Stimulated activated CD8-positive, alpha-beta memory T cell treated with anti-CD3 and anti-CD28 coated beads, Interleukin-15, amount 100 ng/mL, for 24 hours (primary cell): Measurements from ENCODE around the gene NACC1.

ENCODE experiments used
- DNase-seq: peaks from one replicate; pipeline ENCODE4 v3.0.0-alpha.2; 2020; ENCODE audit warnings: low read depth

The NACC1 gene

DNA sequence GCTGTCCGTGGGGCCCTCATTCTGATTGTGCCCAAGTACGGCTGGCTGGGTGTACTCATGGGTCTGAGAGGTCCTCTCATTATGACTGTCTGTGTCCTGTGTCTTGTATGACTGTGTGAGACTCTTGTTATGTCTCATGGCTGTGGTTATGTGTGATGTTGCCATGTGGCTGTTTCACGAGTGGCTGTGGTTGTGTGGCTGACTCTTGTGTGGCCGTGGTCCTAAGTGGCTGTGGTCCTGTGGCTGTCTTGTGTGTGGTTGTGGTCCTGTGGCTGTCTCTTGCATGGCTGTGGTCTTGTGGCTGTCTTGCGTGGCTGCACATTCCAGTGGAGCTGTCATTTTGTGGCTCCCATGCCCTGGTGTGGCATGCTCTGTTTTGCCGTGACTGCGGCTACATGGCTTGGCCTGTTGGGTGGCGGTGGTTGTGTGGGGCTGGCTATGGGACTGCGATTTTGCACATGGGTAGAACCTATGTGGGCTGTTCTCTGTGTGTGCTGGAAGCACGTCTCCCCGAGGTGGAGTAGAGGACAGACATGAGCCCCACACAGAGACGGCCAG lies 18.0 kb upstream of the NACC1 start:
- no peak for DNase-seq

DNA sequence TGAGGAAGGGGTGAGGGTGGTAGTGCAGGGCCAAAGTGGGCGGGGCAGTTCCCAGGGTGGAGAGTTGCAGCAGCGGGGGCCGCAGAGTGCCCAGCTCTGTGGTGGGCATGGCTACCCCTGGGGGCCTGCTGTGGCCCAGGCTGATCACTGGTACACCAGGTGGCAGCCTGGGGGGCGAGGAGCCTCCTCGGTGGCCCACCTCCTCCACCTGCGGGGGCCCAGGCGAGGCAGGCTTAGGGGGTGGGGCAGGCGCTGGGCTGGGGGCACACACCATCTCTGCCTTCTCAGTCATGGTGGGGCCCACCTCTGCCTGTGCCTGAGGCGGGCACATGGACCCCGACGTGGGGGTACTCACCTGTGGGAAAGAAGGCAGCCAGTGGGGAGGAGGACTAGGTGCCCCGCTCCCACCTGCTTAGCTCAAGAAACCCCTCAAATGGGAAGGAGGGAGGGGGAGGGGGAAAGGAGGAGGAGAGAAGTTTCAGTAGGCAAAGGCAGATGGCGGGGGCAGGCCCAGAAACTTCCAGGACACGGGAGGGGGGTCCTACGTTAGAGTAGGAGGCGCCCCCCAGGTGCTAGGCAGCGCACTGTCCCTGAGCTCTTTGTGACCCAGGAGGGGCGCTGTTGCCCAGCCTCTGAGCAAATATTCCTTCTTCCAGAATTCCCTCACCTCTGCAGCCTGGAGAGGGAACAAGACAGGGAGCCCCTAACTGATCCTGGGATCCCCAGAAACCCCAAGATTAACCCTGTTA lies 17.0 kb upstream of the NACC1 start:
- DNase-seq: no peak

DNA sequence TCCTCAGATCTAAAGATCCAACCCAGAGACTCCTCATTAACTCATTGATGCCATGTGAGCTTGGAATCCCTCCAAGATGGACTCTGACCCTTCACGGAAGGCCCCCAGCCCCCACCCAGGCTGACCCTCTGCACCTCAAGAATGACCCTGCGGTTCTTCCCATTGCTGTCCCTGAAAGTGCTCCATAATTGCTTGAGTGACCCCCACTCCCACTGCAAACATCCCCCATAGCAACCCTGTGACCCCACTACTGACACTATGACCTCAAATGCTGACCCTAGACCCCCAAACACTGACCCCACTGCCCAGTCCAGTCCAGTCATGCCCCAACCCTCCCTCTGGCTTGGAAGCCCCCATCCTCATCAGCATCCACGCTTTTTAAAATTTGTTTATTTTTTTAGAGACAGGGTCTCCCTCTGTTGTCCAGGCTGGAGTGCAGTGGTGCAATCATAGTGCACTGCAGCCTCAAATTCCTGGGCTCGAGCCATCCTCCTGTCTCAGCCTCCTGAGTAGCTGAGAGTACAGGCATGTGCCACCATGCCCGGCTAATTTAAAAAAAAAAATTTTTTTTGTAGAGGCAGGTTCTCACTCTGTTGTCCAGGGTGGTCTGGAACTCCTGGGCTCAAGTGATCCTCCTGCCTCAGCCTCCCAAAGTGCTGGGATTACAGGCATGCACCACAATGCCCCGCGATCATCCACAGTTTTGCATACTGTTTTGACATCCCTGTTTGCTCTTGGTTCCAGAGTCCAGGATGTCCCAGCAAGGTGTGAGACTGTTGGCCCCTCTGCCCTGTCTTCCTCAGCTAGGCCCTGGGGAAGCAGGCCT lies 16.3 kb upstream of the NACC1 start:
- no peak for DNase-seq

DNA sequence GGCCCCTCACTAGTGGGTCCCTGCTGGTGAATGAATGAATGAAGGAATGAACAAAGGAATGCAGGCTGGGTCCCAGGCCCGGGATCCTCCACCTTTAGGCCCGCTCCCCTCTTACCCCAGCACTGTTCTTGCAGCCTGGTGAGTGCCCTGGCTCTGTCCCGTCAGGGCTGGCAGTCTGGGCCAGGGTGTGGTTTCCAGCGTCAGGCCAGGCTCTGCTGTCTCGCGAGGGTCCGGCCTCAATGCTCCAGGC lies 15.7 kb upstream of the NACC1 start:
- DNase-seq: no peak

DNA sequence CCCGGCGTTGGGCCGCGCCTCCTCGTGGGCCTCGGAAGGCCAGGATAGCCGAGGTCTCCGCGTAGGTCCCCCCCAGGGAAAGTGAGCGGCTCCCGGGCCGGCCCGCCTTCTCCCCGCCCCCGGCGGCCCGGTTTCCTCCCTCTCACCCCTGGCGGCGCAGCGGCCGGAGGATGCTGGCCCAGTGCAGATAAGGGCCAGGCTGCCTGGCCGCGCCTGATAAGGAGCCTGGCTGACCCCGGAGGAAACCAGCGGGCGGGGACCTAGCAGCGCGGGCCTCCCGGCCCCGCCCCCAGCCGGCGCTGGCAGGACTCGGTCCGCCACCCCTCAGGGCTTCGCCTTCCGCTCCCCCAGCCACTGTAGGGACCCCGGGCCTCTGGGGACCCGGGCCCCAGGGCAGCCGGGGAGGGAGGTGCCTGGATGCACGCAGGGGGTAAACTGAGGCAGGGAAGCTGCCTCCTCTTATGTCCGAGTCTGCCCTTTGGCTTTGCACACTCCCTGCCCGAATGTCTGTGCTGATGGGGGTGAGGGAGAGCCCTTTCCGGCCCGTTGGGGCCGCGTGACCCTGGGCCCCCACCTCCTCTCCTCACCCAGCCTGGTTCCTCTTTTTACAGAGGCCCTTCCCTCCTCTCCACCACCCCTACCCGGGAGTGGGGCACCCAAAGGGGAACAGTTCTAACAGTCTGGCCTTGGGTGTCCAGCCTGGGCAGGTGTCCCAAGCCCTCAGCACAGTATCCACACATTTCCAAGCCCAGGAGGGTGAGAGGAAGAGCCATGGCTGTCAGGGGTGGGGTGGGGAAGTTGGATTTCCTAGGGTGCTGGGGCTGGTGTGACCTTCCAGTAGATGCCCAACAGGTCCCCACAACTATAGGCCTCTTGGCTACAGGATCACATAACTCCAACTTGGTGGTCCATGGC lies 15.1 kb upstream of the NACC1 start, which contains the start of gene LYL1:
TSS of gene LYL1 (minus strand) at position 193 of the 915 bp plus-strand sequence. CDS start 1,687 bp downstream, outside the sequence.
- DNase-seq: no peak

DNA sequence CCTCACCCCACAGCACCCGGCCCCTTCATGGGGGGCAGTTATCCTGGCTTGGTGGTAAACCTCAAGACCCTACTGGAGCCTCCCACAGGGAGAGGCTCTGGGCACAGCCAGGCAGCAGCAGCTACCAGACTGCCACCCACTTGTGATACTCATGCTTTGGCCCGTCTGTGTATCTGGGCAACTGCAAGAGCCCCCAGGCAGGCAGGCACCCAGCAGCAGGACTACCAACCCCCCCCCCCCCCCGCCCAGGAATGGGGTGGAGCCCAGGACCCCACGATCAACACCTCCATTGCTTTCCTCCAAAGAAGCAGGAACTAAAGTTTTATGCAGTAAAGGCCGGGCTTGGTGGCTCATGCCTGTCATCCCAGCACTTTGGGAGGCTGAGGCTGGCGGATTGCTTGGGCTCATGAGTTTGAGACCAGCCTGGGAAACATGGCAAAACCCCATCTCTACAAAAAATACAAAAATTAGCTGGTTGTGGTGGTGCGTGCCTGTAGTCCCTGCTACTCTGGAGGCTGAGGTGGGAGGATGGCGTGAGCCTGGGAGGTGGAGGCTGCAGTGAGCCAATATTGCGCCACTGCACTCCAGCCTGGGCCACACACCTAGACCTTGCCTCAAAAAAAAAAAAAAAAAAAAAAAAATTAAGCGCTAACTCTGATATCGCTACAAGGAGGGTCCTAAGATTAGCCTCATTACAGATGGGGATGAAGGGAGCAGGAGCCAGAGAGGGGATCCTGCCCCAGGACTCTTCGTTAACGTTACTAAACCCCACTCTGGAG lies 14.3 kb upstream of the NACC1 start:
- DNase-seq: no peak

DNA sequence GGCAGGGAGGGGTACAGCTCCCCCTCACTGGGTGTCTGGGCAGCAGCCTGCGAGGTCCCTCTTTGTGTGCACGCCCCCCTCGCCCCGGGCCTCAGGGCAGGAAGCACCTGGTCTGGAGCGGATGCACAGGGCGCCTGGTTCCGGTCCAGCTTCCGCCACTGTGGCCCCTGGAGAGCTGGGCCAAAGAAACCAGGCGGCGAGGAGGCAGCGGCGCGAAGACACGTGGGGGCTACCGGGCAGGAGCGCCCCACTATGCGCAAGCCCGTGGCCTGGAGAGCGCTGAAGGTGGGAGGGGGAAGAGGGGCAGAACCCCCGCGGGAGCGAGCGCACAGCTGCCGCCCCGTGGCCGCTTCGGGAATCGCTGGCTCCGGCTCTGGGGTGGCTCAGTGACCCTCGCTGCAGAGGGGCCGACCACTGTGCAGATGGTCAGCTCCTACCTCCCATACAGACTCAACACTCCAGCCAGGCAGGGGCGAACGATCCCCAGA lies 13.7 kb upstream of the NACC1 start:
- no peak for DNase-seq

DNA sequence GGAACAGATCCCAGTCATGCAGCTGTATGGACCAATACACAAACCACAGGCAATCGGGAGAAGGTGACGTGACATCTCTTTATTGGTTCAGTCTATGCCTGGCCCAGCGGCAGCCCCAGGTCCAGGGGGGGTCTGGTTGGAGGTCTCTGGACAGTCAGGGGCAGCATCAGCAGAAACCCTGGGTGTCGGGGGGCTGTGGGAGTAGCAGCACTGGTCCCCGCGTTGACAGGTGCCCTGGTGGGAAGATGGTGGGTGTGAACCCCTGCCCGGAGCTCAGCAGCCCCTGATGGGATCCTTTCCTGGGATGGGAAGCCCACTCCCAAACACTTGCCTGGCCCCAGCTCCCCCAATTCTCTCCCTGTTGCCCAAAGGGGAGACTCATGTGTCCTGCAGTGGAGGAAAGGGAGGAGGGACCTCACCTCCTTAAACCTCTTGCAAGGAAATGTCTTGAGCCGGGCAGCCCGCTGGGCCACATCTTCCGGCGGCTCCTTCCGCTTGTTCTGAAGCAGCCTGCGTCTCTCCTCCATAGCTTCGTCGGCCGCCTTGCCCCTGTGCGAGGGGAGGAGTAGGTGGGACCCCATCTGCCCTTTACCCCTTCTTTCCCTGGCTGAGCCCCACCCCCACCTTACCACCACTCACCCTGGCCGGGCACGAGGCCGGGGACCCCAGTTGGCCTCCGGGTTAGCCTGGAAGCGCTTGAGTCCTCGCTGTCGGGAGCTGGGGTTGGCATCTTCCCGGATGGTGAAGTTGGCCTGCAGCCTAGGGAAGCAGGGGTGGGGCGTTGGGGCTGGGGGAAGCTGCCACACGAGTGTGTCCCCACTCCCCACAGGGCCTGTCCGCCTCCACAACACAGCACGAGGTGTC lies 13.0 kb upstream of the NACC1 start:
- DNase-seq: no peak

DNA sequence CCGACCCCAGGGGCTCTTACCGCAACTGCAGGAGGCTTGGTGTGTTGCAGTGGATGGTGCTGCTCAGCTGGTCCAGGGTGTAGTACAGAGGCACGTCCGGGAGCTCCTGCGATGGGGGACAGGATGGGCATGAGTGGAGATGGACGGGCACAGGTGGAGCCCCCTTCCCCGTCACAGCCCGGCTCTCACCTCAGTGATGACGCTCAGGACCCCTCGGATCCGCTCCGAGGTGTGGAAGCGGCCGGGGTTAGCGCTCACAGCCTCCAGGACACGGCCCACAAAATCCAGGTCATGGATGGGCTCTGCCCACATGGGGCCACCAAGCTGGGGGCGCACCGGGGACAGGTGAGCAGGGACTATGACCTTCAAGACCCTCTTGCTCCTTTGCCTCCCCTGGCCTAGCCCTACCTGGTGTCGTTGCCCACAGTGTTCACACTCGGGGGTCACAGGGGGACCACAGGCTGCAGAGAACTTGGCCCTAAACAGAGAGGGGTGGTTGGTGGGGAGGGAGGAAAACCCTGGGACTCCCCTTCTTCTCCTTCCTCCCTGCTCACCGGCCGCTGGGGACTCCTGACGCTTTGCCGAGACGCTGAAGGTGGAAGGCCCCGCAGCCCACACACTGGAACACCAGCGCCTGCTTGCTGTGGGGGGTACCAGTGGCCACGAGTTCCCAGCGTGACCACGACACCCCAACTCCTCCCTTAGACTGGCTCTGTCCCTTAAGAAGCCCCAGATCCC lies 8.5 kb upstream of the NACC1 start:
- no peak for DNase-seq

DNA sequence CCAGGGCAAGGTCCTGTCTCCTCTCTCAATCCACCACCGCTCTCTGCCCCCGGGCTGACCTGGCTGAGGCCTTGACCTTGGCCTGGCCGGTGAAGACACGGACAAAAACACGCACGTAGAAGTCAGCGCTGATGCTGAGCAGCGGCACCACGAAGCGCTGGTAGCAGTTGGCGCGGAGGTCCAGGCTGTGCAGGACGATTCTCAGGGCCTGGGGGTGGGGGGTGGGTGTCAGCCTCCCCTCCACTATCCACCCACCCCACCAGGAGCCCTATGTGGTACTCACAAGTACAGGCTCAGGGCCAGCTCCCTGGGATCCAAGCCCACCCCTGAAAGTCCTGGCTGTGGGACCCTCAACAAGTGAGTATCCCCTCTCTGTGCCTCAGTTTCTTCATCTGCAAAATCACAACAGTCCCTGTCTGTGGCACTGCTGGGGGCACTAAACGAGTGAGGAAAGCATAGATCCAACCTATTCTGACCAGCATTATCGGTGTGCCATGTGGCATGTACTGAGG lies 7.9 kb upstream of the NACC1 start:
- no peak for DNase-seq

DNA sequence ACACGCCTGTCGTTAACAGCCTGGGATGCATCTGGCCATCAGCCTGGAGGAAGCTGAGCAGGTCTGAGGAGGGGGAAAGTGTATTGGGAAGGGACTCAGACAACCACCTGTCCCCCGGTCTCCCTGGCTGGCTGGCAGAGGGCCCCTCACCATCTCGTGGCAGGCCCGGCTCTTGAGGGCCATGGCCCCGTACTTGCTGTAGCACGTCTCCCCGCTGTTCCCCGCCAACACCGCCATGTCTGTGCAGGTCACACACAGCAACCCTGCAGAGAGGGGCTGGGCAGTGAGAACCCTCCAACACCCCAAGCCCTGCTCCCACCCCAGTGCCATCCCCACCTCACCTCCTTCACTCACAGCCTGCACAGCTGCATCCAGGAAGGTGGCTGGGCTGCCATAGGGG lies 5.5 kb upstream of the NACC1 start:
- DNase-seq: no peak

DNA sequence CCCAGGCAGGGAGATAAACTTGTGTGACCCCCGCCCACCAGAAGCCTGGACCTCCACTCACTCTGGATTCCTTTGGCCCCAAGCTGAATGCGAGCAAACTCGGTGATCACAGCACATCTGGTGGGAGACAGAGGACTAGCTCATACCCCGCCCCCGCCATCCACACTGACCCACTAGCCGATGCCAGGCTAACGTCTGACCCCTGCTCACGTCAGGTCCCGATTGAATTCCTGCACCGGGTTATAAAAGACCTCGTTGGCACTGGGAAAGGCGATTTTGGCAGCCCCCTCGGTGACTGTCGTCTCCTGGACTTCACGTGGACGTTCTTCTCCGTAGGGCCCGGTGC lies 2.2 kb upstream of the NACC1 start:
- no peak for DNase-seq

DNA sequence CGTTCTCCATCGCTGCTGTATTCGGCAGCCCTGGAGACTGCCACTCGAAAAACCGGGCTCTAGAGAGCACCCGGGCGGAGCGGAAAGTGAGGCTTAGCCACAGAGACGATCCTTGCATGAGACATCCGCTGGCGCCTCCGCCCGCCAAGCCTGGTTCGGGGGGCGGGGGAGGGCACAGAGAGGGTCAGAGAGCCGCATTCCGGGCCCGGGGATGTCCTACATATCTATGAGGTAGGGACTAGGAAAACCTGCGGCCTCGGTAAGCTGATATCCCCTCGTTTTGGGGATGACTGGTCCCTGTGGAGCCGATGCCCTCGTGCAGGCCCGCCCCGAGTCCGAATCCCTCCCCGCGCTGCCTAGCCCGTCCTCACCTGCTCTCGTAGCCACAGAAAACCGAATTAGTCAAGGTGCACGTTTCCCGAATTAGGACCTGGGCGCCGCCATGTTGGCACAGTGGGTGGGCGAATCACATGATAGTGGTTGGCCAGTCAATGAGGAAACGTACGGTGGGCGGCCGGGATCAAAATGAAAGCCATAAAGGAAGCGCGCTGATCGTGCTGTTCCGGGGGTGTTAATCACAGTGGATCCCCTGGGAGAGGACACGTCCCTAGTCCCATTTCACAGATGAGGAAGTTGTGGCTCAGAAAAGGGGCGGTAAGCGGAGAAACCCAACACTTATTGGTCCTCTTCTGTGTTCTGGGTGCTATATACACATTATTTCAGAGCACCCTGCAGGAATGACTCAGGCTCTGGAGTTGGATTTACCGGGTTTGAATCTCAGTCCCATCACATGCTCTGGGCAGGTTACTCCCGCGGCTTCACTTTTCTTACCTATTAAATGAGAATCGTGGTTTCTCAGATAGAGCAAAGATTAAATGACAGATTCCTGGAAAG lies 1.5 kb upstream of the NACC1 start, which contains the start of gene TRMT1:
TSS of gene TRMT1 (minus strand) at position 459 of the 894 bp plus-strand sequence. CDS start at position 118, 341 bp downstream.
- peak; percentile 69 for DNase-seq

DNA sequence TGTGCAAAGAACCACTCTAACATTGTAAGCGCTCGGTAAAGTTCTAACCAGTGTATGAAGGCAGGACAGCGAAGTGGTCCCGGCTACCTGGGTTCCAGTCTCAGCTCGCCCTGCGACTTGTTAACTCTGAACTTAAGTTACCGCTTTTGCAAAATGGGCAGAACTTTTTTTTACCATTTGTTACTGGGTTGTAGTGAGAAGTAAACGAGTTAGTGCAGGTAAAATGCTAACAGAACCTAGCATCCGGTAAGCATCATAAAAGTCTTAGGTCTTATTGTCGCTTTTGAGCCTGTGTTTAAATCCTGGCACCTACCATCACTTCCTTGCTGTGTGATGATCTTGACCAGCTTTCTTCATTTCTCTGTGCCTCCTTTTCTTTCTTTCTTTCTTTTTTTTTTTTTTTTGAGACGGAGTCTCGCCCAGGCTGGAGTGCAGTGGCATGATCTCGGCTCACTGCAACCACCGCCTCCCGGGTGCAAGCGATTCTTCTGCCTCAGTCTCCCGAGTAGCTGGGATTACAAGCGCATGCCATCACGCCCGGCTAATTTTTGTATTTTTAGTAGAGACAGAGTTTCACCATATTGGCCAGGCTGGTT lies 790 bp upstream of the NACC1 start:
- DNase-seq: no peak

DNA sequence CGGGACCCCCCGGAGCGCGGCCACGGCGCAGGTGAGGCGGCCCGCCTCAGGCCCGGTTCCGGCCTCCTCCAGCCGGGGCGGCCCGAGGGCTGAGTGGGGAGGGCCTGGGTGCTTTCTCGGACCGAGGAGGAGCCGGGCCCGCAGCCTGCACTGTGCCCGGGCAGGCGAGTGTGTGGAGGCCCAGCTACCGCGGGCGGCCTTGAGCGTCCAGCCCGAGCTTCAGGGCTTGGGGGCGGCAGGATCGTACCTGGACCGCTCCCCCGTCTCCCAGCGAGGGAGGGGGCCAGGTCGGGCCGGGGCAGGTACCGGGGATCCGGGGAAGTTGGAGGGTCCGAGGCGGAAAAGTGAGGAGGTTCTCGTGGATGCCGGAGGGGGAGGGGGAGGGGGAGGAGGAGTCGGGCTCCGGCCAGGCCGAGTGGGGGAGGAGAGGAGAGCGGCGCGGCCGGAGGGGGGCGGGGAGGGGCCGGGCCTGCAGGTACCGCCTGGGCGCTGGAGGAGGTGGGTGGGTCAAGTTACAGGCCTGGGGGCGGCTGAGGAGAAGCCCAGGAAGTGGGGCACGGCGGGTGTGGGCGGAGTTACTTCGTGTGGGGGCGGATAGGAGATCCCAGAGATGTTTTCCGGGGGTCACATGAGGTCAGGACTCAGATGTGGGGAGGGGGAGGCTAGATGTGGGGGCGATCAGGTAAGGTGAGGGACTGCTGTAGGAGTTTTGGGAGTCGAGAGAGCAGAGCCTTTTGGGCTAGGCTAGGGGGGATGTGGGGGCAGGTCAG lies 545 bp downstream of the NACC1 start:
- no peak for DNase-seq

DNA sequence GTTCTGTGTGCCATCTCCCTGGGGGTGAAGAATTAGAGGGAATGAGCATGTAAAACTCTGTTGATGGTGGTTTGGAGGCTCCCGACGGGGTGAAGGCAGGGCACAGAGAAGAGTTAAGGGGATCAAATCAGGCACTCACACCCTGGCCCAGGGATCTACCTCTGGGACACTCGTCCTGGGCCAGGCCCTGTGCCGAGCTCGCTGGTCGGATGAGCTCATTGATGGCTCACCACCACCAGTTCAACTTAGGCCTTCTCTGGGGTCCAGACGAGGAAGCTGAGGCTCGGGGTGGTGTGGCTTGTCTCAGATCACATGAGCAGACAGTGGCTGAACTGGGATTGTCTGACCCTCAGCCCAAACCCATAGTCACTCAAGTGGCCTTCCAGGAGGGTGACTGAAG lies 1.6 kb downstream of the NACC1 start:
- DNase-seq: no peak

DNA sequence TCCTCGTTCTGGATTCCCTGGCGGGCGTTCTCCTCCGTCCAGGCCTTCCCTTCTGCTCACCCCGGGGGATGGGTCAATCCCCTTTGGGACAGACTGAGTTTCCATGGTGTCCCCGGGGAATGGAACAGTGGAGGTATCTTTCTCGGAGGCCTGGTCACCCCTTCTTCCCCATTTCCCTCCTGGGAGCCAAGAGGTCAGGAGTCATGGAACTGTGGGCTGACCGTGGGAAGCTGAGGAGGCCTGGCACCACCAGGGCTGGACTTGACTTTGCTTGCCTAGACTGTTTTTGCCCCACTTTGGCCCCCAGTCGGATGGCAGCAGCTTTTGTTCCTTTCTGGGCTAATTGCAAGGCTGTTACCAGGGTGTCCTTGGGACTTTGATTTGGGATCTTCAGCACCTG lies 2.0 kb downstream of the NACC1 start:
- no peak for DNase-seq
